H1 (cell line): ENCODE measurements around the gene STIM1. TPM values are rescaled to one million over a fixed set of nuclear protein-coding genes. Genes with fewer than 3 reads are reported as not detected.

Experiments
- CEBPB ChIP-seq: IDR thresholded peaks from 2 replicates; pipeline ENCODE4 v1.6.1; 2012; ENCODE audit warnings: low read depth, low read length
- CHD7 ChIP-seq: fragments of 300-600 bp; sonication (generic); IDR thresholded peaks from 2 replicates; pipeline ENCODE4 v1.7.1; 2012; ENCODE audit warnings: low read length, moderate library complexity, mild to moderate bottlenecking, inconsistent platforms; ENCODE audit not compliant: insufficient replicate concordance
- EP300 ChIP-seq, 2 experiments: IDR thresholded peaks; 1 replicate in 1 of 2; 2 replicates in 1 of 2; pipeline ENCODE4 v1.6.1; 2011 to 2012; ENCODE audit warnings: low read depth in 2 of 2, low read length in 2 of 2, mild to moderate bottlenecking in 2 of 2, borderline replicate concordance in 1 of 2, inconsistent platforms in 1 of 2, moderate library complexity in 1 of 2
- GABPA ChIP-seq: IDR thresholded peaks from 2 replicates; pipeline ENCODE4 v1.6.1; 2011; ENCODE audit warnings: mild to moderate bottlenecking, low read length, moderate library complexity, borderline replicate concordance; ENCODE audit not compliant: insufficient read depth
- HDAC6 ChIP-seq: IDR thresholded peaks from one replicate; pipeline ENCODE4 v1.7.1; 2012; ENCODE audit warnings: low read depth, mild to moderate bottlenecking, inconsistent platforms, low read length, moderate library complexity
- POU5F1 ChIP-seq: IDR thresholded peaks from 2 replicates; pipeline ENCODE4 v1.6.1; 2011; ENCODE audit warnings: low read depth, mild to moderate bottlenecking, low read length, moderate library complexity
- SP2 ChIP-seq: IDR thresholded peaks from 2 replicates; pipeline ENCODE4 v1.6.1; 2012; ENCODE audit warnings: mild to moderate bottlenecking, low read length, inconsistent platforms
- polyA plus RNA-seq, 7 experiments: library from polyadenylated mRNA; depleted of rRNA in 3 of 7; stranded (reverse) in 5 of 7; unstranded in 2 of 7; fragments of >200 nt in 5 of 7; fragments of 200-250 nt in 2 of 7; gene quantifications; 1 replicate in 5 of 7; 2 replicates in 1 of 7; 4 replicates in 1 of 7; pipeline versions ENCODE4 v1.2.1 to v1.2.3, GENCODE V29; 2011 to 2013; ENCODE audit warnings: missing spikeins in 2 of 7, mixed read lengths in 2 of 7
- total RNA-seq: library from RNA; stranded (reverse); fragmentation: NEBNext Ultra II Directional; extraction: Animal tissue kit (Norgen Biotek cat#: 25700); gene quantifications from 2 replicates; pipeline ENCODE4 v1.2.1, GENCODE V29; 2021

Gene STIM1
- total and polyA plus RNA-seq, 2 of the 8 experiments (the other 6 are each of a cell fraction or from before 2014, with no cell fraction given), result 11.1 to 12.2 TPM

GRCh38 chr11:3944198-3944597 lies 88.7 kb downstream of the STIM1 start (continued):
- TF ChIP-seq CHD7, result no peak
- TF ChIP-seq SP2, result no peak
- no peak for TF ChIP-seq HDAC6
- TF ChIP-seq GABPA, result no peak
- no peak for TF ChIP-seq POU5F1
- TF ChIP-seq EP300 (IDR thresholded peaks at IDR 0.05; ENCODE audit: borderline replicate concordance in 1 of 2, low read depth in 2 of 2, low read length in 2 of 2), result no peak
- TF ChIP-seq CEBPB, result no peak
